KBM-7 (cell line): ENCODE measurements around the gene VPS35L.

Experiments
- DNase-seq: peaks from one replicate; pipeline ENCODE4 v3.0.0-alpha.2; 2015
- in situ Hi-C: fragments of 300-500 bp; cut with MboI; formaldehyde crosslinking; loops from 2 replicates; pipeline ENCODE4 v1.14.3; 2020; ENCODE audit warnings: low sequenced_read_pairs, low pct_unique_long_range_greater_than_20kb, mixed read lengths

VPS35L gene

DNA sequence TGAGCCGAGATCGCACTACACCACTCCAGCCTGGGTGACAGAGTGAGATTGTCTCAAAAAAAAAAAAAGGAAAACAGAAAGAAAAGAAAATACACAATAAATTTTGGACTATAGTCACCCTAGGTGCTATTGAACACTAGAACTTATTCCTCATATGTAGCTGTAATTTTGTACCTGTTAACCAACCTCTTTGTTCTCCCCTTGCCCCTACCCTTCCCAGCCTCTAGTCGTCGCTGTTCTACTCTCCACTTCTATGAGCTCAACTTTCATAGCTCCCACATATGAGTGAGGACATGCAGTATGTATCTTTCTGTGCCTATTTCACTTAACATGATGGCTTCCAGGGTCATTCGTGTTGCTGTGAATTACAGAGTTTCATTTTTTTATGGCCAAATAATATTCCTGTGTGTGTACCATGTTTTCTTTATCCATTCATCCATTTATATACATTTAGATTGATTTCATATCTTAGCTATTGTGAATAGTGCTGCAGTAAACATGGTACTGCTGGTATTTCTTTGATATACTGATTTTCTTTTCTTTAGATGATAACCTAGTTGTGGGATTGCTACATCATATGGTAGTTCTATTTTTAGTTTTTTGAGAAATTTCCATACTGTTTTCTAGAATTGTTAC, 28.3 kb downstream of the VPS35L start:
- DNase-seq, result peak; percentile 71
- in situ Hi-C loops, result no loop called here

DNA sequence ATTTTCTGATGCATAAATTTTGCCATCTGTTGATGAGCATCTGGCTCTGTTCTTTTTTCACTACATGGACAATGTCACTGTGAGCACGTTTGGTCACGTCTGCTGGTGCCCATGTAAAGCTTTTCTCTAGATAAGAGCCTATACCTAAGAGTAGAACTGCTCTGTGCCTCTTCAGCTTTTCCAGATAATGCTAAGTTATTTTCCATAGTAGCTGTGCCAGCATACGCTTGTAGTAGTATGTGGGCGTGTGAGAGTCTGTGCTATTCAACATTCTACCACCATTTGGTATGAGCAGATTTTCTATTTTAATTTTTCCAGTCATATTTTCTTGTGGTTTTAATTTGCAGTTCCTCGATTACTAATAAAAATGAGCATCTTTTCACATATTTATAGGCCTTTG, 33.2 kb downstream of the VPS35L start:
- in situ Hi-C loops, result no loop called here
- DNase-seq, result no peak

DNA sequence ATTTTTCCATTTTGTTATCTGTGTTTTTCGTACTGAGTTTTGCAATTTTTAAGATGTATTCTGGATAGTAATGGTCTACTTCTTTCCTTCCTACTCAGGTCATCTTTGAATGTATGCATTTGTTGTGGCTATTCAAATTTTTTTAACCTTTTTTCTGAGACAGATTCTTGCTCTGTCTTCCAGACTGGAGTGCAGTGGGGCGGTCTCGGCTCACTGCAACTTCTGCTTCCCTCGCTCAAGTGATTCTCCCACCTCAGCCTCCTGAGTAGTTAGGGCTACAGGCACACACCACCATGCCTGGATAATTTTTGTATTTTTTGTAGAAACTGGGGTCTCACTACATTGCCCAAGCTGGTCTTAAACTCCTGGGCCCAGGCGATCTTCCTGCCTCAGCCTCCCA, 33.6 kb downstream of the VPS35L start:
- in situ Hi-C loops, result no loop called here
- no peak for DNase-seq

DNA sequence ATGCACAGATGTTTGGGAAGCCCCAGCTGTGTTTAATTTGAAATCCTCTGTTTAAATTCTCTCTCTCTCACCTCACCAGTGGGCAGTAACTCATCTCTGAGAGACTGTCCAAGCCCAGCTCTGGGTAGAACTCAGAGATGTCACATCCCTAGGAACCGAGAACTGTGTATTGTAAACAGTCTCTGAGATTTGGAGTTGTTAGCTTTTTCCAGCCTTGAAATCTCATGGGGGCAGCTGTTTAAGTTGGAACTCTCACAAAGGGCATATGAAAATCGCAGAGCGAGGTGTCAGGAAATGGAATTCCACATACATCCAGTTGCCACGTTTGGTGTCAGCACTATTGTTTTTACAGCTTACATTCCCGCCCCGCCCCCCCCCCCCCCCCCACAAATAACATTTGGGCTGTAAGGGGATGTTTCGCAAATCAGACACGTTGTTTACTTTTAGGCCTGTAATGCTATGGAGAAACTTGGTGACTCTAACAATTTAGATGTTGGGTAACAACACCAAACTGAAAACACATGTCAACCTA, 34.3 kb downstream of the VPS35L start:
- in situ Hi-C loops, result loop anchor here (10.0 kb wide), 1 partner anchor 295 kb away; the partner anchor contains the start of gene GPRC5B

DNA sequence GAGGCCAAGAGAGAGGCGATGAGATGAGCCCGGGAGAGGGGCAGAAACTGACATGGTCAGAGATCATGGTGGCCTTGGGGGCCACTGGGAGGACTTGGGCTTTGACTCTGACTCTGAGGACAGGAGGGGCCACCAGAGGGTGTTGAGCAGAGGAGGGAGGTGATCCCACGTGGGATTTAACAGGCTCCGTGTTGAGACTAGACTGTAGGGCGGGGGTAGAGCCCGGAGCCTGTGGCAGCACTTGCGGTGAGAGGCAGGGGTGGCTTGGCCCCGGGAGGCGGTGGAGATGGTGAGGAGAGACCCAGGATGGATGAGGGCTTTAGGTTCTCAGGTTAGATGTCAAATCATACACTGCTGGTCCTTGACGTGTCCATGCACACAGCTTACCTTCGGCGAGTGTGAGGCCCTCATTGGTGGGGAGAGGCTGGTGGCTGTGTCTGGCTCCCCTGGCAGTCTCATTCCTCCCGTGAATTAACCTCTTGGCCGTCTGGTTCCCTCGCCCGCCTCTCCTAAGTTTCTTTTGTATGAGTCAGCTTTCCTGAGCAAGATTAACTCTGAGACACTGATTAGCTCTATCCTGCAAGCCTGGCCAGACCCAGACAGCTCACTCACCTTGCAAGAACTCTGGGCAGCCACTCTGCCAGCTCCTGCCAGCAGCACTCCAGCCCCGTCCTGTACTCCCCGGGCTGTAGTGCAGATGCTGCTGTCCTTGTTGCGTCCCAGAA, 39.7 kb downstream of the VPS35L start:
- no peak for DNase-seq
- in situ Hi-C loops, result loop anchor here (10.0 kb wide), 1 partner anchor 290 kb away; the partner anchor contains the start of gene GPRC5B

More for the DNA sequence above, 34.3 kb downstream of the VPS35L start:
- DNase-seq, result no peak

DNA sequence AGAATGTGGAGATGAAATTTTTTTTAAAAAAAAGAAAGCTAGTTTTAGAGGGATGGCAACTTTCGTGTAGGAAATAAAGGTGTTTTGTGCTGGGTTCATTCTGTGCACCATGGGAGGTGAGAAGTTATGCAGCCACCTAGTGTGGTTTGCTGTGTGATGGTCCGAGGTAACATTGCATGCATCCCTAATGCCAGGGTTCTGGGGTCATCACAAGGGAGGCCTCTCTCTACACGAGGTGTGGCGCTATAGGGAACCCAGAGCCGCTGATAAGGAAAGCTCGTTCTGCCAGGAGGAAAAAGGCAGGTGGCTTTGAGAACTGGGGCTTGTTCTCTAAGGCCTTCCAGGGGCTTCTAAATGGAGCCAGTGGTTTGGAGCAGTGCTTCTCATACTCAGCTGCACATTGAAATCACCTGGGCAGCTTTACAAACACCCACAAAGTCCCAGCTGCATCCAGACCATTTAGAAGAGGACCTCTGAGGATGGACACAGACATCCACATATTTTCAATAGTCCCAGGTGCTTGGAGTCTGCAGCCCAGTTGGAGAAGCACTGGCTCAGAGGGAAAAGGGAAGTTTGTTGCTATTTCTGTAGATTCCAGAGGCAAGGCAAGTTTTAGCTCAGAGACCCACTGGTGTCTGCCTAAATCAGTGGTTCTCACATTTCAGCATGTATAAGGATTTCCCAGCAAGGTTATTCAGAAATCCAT, 43.5 kb downstream of the VPS35L start:
- DNase-seq, result no peak
- in situ Hi-C loops, result loop anchor here (10.0 kb wide), 1 partner anchor 286 kb away; the partner anchor contains the start of gene GPRC5B

DNA sequence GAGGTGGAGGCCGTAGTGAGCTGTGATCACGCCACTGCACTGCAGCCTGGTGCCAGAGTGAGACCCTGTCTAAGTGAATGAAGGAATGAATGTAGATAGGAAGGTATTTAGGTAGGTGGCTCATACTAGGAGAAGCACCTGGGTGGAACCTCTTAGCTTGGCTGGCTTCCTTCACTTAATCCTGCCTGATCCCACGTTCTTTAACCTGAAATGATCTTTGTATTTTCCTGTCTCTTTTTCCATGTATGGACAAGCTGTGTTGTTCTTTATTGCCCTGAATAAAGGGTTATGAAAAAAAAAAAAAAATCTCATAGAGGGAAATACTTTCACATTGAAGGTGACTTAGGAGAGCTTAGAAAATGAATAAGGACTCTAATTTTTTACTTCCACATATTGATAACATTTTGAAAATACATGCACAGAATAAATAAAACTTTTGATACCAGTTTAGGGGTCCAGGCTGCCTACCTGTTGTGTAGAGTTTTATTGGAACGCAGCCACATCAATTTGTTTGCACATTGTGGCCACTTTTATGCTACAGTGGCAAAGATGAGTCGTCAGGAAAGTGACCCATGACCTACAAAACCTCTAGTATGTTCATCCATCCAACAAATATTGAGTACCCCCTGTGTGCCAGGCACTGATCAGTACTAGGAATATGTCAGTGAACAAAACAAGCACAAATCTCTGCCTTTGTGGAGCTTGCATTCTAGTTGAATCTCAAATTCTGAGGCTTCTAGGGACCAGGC, 44.6 kb downstream of the VPS35L start:
- in situ Hi-C loops, result loop anchor here (10.0 kb wide), 1 partner anchor 285 kb away; the partner anchor contains the start of gene GPRC5B
- DNase-seq, result no peak

DNA sequence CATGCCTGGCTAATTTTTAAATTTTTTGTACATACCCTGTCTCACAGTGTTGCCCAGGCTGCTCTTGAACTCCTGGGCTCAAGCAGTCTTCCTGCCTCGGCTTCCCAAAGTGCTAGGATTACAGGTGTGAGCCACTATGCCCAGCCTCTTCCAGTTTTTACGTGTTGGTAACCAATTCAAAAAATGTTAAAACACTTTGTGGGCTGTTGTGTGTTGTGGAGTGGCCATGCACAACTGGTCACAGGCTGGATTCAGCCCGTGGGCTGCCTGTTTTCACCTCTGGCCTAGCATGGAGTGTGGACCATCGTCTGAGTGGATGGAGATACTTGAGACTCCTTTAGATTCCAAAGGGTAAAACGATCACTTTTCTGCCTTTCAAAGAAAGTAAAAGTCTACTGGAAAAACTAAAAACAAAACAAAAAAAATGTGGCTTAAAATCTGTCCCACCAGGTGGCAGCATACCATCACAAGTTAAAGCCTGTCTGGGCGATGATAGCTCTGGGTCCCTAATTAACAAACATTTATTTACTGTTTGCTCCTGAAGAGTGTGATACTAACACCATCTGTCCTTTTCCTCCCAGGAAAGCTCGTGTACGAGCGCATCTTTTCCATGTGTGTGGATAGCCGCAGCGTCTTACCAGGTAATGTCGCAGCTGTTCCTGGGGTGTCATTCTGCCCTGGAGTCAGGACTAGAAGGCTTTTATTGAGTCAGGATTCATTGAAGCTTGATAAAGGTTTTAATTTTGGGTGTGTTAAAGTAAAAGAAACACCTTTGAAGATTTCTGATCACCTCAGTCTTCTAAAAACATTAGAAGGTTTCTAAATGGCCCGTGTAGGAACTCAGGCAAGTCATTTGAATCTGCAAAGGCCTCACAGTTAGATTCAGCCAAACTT, 45.8 kb downstream of the VPS35L start:
- in situ Hi-C loops, result no loop called here
- DNase-seq, result peak; percentile 57

DNA sequence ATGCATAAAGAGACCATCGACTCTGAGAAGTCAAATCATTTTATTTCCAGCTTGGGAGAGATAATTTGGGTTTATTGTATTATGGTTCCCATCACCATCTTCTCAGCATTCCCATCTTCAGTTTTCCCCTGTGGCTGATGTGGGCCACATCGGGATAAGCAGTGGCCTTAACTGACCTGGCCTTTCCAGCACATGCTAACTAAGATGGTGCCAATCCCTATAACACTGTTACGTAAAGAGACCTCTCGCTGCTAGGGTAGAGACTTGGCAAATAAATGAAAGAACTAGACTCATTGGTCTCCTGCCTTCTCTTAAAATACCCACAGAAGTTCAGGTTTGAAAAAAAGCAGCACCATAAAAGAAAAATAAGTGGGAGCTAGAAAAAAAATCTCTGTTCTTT, 49.4 kb downstream of the VPS35L start:
- in situ Hi-C loops, result no loop called here
- DNase-seq, result no peak

DNA sequence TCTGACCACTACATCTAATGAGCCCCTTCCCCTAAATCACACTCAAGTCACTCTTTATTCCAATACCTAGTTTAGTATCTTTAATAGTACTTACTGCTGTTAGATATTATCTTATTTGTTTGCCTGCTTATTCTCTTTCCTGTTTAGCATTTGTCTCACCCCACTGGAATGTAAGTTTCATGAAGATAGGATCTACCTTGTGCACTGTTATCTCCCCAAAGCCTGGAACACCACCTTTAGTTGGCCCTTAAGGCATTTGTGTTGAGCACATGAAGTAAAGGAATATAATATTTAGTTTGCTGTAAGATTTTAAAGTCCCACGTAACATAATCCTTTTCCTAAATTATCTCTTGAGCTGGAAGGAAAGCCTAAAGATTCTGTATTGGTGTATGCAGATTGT, 50.2 kb downstream of the VPS35L start:
- in situ Hi-C loops, result no loop called here
- DNase-seq, result no peak

DNA sequence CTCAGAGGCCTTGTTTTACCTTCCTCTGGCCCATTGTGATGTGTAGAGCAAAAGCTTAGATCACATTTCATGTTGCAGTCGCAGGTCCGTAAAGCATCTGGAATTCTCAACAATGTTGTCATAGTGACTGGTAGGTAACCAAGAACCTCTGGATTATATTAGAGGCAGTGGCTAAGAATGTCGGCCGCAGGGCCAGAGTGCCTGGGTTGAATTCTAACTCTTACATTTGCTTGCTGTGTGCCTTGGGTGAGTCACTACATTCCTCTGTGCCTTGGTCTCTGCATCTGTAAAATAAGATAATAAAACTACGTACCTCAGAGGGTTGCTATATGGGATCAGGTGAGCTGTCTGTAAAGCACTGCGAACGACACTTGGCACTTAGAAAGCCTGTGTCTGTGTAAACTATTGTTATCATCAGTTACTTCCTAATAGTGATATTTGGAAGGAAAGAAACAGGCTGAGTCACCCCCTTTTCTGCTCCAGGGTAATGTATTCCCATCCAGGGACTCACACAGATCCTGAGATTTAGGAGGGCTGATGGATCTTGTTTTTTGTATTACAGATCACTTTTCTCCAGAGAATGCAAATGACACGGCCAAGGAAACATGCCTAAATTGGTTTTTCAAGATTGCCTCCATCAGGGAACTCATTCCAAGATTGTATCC, 52.2 kb downstream of the VPS35L start:
- in situ Hi-C loops, result no loop called here
- no peak for DNase-seq

DNA sequence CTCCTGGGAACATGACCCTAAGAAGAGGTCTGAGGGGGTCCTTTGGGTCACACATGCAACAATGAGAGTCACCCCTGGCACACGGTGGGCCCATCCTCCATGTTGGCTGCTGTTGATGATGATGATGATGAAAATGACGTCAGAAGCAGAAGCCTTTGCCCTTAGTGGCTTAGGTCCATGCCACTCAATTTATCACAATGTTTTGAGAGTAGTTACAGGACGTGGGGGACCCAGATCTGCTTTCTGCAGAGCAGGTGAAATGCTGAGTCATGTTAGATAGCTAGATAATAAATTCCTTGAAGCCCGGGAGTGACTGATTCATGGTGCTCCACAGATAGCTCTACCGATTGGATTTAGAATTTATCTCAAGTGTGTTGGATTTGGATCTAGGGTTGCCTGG, 53.9 kb downstream of the VPS35L start:
- in situ Hi-C loops, result no loop called here
- no peak for DNase-seq

DNA sequence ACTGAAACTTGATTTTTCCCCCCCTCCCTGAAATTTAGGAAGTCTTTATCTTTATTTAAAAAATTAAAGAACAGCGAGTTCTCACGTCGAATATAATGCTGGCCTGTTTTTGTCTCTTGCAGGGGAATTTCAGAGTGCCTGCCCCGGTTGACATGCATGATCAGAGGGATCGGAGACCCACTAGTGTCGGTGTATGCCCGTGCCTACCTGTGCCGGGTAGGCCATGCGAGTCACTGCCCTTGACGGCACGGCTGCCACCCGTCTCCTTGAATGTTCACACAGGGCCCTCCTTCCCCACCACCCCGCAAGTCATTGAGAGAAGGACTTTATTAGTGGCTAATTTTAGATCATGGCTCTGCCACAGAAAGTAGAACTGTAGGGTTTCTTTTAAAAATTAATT, 54.7 kb downstream of the VPS35L start:
- DNase-seq, result no peak
- in situ Hi-C loops, result no loop called here

DNA sequence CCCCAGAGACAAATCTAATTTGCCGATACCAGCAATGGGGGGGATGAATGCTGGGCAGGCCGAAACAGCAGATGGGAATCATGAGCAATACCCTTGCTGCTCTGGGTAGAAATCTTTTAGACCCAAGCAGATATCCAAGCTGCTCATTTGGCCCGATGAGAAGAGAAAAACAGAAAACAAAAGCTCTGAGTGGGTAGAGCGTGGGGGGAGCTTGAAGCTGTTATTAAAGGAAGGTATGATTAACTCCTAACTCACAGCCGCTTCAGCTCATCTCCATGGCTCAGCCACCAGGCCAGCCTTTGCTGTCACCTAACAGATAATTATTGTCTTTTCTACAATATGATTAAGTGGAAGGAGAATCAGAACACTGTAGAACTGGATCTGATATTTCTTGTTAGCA, 58.3 kb downstream of the VPS35L start:
- no peak for DNase-seq
- in situ Hi-C loops, result no loop called here

DNA sequence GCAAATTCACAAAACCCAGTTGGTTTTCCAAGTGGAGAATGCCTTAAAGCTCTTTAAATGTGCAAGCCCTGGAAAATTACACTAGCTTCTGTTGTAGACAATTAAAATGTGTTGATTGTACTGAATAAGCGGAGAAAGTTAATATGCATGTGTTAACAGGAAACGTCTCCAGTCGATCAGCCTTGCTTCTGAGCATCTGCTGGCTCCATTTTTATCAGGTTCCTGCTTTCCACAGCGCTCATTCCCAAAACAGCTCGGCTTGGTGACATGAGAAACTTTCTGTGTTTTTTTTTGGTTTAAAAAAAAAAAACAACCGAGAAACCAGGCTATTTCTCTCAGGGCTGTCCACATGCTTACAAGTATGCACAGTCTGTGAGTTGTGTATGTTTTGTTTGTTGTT, 60.7 kb downstream of the VPS35L start:
- in situ Hi-C loops, result no loop called here
- DNase-seq, result no peak

DNA sequence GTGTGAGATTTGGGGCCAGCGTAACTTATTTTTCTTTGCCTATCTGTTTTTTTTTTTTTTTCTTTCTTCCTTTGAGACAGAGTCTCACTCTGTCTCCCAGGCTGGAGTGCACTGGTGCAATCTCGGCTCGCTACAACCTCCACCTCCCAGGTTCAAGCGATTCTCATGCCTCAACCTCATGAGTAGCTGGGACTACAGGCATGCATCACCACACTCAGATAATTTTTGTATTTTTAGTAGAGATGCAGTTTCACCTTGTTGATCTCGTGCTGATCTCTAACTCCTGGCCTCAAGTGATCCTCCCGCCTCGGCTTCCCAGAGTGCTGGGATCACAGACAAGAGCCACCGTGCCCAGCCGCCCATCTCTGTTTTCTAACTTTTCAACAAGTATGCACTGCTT, 63.4 kb downstream of the VPS35L start:
- DNase-seq, result no peak
- in situ Hi-C loops, result no loop called here

DNA sequence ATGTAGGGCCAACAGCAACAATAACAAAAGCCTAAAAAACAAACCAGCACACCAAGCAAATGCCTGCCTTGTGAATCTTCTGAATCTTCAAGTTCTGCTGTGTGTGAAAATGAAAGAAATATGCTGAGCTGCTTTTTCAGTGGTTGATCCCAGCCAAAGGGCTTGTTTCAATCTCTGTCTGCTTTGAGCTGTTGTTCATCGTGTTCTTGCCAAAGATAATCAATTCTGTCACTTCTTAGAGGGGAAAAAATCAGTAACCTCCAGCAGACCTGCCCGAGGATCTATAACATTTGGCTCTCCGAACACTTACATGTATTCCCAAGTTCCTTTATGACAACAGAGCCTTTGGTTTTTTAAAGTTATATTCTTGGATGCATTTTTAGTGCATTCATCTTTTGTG, 65.9 kb downstream of the VPS35L start:
- in situ Hi-C loops, result no loop called here

DNA sequence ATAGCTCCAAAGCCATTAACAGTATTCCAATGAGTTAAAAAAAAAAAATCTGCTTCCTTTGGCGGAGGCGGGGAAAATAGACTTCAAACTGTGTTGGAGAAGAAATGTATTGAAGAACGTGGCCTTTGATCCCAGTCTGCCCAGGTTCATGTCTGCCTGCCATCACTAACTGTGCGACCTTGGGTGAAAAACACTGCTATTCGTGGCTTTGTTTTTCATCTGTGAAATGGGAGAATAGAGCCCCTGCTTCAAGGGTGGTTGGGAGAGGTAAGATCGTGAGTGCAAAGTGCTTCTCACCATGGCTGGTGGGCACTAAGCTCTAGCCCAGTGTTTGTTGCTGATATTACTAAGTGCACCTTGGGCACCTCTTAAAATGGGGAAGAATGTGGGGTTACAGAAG, 69.5 kb downstream of the VPS35L start:
- no peak for DNase-seq
- in situ Hi-C loops, result no loop called here

More for the DNA sequence above, 65.9 kb downstream of the VPS35L start:
- DNase-seq, result no peak
